Esophagus squamous epithelium (tissue), 4 donors: ENCODE data around the gene TMEM213.

ENCODE experiments used
- CTCF ChIP-seq, 6 experiments: fragments of 450-650 bp in 4 of 6; fragments of 200-600 bp in 2 of 6; sonication (generic) in 2 of 6; IDR thresholded peaks; one replicate each; pipeline ENCODE4 v1.5.1; 2016 to 2019; ENCODE audit warnings: antibody characterized with exemption in 6 of 6, mild to moderate bottlenecking in 4 of 6, moderate library complexity in 4 of 6
- POLR2A ChIP-seq, 4 donors: fragments of 450-650 bp; IDR thresholded peaks; one replicate each; pipeline ENCODE4 v1.6.1; 2017; ENCODE audit warnings: antibody characterized with exemption in 4 of 4, mild to moderate bottlenecking in 4 of 4, moderate library complexity in 3 of 4

GRCh38 chr7:138814816-138815332 is 17.1 kb downstream of the TMEM213 start:
- TF ChIP-seq CTCF (IDR thresholded peaks at IDR 0.05) = no peak
- no peak for TF ChIP-seq POLR2A (IDR thresholded peaks at IDR 0.05)
